HepG2 (cell line): ENCODE results near the gene DRAP1. TPM values are rescaled to one million over a fixed set of nuclear protein-coding genes. Genes with fewer than 3 reads are reported as not detected.

Experiments
- GATAD1 ChIP-seq: IDR thresholded peaks from 2 replicates; pipeline ENCODE4 v1.6.1; 2016; ENCODE audit warnings: missing genetic modification reagents, missing compliant biosample characterization
- HDAC1 ChIP-seq: sonication (generic); formaldehyde crosslinking; IDR thresholded peaks from 2 replicates; pipeline ENCODE4 v1.5.1; 2020; ENCODE audit warnings: mild to moderate bottlenecking, missing genetic modification reagents
- HNRNPLL ChIP-seq: fragments of 200-400 bp; formaldehyde crosslinking; IDR thresholded peaks from 2 replicates; pipeline ENCODE4 v1.6.1; 2017; ENCODE audit warnings: mild to moderate bottlenecking, low read depth, low read length; ENCODE audit not compliant: poor library complexity, severe bottlenecking
- MAFG ChIP-seq: sonication (generic); formaldehyde crosslinking; IDR thresholded peaks from 2 replicates; pipeline ENCODE4 v1.5.1; 2020; ENCODE audit warnings: mild to moderate bottlenecking, missing genetic modification reagents
- SIN3A ChIP-seq: IDR thresholded peaks from 2 replicates; pipeline ENCODE4 v1.6.1; 2011; ENCODE audit warnings: low read depth, mild to moderate bottlenecking, control low read depth, low read length, borderline replicate concordance
- SIN3B ChIP-seq: fragments of 150-350 bp; IDR thresholded peaks from 2 replicates; pipeline ENCODE4 v1.6.1; 2014; ENCODE audit warnings: low read length
- SMAD9 ChIP-seq: sonication (generic); formaldehyde crosslinking; IDR thresholded peaks from 2 replicates; pipeline ENCODE4 v1.5.1; 2020; ENCODE audit warnings: mild to moderate bottlenecking, missing genetic modification reagents
- SRSF1 ChIP-seq: fragments of 200-400 bp; formaldehyde crosslinking; optimal IDR thresholded peaks from 2 replicates; pipeline ENCODE3; 2017; ENCODE audit warnings: mild to moderate bottlenecking, low read depth, low read length, moderate library complexity
- TCF7L2 ChIP-seq: IDR thresholded peaks from 2 replicates; pipeline ENCODE4 v1.6.1; 2011; ENCODE audit warnings: mild to moderate bottlenecking, low read depth, low read length, moderate library complexity
- ZNF292 ChIP-seq: sonication (generic); formaldehyde crosslinking; IDR thresholded peaks from 2 replicates; pipeline ENCODE4 v1.8.1; 2022; ENCODE audit warnings: mild to moderate bottlenecking, low read depth, missing genetic modification reagents, borderline replicate concordance
- ZNF333 ChIP-seq: sonication (generic); formaldehyde crosslinking; IDR thresholded peaks from 2 replicates; pipeline ENCODE4 v1.4.0; 2020; ENCODE audit warnings: mild to moderate bottlenecking, missing genetic modification reagents, borderline replicate concordance
- ZNF337 ChIP-seq: sonication (generic); formaldehyde crosslinking; IDR thresholded peaks from 2 replicates; pipeline ENCODE4 v1.5.1; 2020; ENCODE audit warnings: missing genetic modification reagents, low read depth, mild to moderate bottlenecking, borderline replicate concordance
- ZNF33A ChIP-seq: sonication (generic); formaldehyde crosslinking; IDR thresholded peaks from 2 replicates; pipeline ENCODE4 v1.5.1; 2020; ENCODE audit warnings: missing genetic modification reagents, mild to moderate bottlenecking, moderate library complexity, borderline replicate concordance
- ZNF543 ChIP-seq: sonication (generic); formaldehyde crosslinking; IDR thresholded peaks from 2 replicates; pipeline ENCODE4 v1.4.0; 2020; ENCODE audit warnings: mild to moderate bottlenecking, missing genetic modification reagents
- ZNF768 ChIP-seq: sonication (generic); formaldehyde crosslinking; IDR thresholded peaks from 2 replicates; pipeline ENCODE4 v1.4.0; 2020; ENCODE audit warnings: missing genetic modification reagents
- polyA plus RNA-seq, 8 experiments: library from polyadenylated mRNA; depleted of rRNA in 3 of 8; stranded (reverse) in 7 of 8; unstranded in 1 of 8; fragments of >200 nt; fragmentation: Illumina TruSeq in 4 of 8; extraction: Trizol in 4 of 8; gene quantifications; 2 replicates each; pipeline versions ENCODE4 v1.2.1 to v1.2.3, GENCODE V29; 2011 to 2016; ENCODE audit warnings: low read depth in 4 of 8, missing spikeins in 1 of 8, mixed read lengths in 1 of 8; ENCODE audit not compliant: insufficient read depth in 1 of 8
- total RNA-seq, 5 experiments: library from RNA; depleted of rRNA; stranded (reverse); fragments of >200 nt; fragmentation: Illumina TruSeq; extraction: Trizol; gene quantifications; 2 replicates each; pipeline ENCODE4 v1.2.3, GENCODE V29; 2016; ENCODE audit warnings: low read depth in 1 of 5
- TF ChIP-seq, protein P1 (sequence below): sonication (generic); formaldehyde crosslinking; IDR thresholded peaks from 2 replicates; pipeline ENCODE4 v1.5.0; 2020; ENCODE audit warnings: mild to moderate bottlenecking, missing genetic modification reagents, moderate library complexity
- TF ChIP-seq, protein P2 (sequence below): conservative IDR thresholded peaks from 2 replicates; pipeline ENCODE4 v1.6.1; 2018; ENCODE audit warnings: missing genetic modification reagents

Gene DRAP1
- total and polyA plus RNA-seq, 2 of the 13 experiments (the other 11 are each of a cell fraction or from before 2014, with no cell fraction given): 46.8 to 52.3 TPM

DNA sequence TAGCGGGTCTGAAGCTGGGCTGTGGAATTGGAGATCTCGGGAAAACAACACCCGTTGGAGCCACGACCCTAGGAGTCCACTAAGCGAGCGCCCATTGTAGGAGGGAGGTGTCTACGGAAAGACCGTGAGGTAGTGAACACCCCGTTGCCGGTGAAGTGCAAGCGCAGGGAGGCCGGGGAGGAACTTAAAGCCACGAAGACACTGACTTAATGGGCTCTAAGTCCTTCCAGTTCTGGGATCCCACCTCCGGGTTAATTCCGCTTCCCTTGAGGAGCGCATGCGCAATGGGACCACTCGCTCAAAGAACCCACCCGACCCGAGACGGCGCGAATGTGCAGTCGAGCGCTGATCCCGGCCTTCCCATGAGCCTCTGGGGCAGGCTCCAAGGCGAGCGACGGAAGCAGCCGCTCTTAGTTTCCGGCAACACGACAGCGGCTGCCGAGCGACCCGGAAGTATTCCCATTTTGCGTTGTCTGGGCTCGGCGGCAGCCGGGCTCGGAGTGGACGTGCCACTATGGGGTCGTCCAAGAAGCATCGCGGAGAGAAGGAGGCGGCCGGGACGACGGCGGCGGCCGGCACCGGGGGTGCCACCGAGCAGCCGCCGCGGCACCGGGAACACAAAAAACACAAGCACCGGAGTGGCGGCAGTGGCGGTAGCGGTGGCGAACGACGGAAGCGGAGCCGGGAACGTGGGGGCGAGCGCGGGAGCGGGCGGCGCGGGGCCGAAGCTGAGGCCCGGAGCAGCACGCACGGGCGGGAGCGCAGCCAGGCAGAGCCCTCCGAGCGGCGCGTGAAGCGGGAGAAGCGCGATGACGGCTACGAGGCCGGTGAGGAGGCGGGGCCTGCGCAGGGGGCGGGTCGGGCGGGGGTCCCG is 42.3 kb downstream of the DRAP1 start, which contains the start of gene SART1 (continued):
- TF ChIP-seq SIN3A (peak; percentile 93), ZNF768 (CRISPR knock-in tag) (peak; percentile 91), ZNF33A (CRISPR knock-in tag) (no peak), SIN3B (peak; percentile 66; the same call in 1 of the 2 replicates), TCF7L2 (no peak), SMAD9 (CRISPR knock-in tag) (peak; percentile 77; the same call in 1 of the 2 replicates), GATAD1 (peak; percentile 99), HDAC1 (CRISPR knock-in tag) (peak; percentile 97), ZNF333 (no peak), SRSF1 (peak; percentile 83), ZNF543 (CRISPR knock-in tag) (peak; percentile 78), ZNF292 (CRISPR knock-in tag) (no peak), HNRNPLL (peak; percentile 75), ZNF337 (peak; percentile 89; the same call in 1 of the 2 replicates), MAFG (CRISPR knock-in tag) (no peak)
- TF ChIP-seq, protein P1, sequence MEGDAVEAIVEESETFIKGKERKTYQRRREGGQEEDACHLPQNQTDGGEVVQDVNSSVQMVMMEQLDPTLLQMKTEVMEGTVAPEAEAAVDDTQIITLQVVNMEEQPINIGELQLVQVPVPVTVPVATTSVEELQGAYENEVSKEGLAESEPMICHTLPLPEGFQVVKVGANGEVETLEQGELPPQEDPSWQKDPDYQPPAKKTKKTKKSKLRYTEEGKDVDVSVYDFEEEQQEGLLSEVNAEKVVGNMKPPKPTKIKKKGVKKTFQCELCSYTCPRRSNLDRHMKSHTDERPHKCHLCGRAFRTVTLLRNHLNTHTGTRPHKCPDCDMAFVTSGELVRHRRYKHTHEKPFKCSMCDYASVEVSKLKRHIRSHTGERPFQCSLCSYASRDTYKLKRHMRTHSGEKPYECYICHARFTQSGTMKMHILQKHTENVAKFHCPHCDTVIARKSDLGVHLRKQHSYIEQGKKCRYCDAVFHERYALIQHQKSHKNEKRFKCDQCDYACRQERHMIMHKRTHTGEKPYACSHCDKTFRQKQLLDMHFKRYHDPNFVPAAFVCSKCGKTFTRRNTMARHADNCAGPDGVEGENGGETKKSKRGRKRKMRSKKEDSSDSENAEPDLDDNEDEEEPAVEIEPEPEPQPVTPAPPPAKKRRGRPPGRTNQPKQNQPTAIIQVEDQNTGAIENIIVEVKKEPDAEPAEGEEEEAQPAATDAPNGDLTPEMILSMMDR (CRISPR knock-in tag): peak; percentile 35
- TF ChIP-seq, protein P2, sequence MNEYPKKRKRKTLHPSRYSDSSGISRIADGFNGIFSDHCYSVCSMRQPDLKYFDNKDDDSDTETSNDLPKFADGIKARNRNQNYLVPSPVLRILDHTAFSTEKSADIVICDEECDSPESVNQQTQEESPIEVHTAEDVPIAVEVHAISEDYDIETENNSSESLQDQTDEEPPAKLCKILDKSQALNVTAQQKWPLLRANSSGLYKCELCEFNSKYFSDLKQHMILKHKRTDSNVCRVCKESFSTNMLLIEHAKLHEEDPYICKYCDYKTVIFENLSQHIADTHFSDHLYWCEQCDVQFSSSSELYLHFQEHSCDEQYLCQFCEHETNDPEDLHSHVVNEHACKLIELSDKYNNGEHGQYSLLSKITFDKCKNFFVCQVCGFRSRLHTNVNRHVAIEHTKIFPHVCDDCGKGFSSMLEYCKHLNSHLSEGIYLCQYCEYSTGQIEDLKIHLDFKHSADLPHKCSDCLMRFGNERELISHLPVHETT (CRISPR knock-in tag): peak; percentile 98
